NCI-H2227 (cell line): ENCODE results near the gene PPP1R14B.
A peak's percentile ranks its signal among the peaks of the same experiment; 100 is the strongest.

Experiments used
- DNase-seq: peaks from one replicate; lab custom pipeline; 2025; ENCODE audit not compliant: unreplicated experiment; lab: John Stamatoyannopoulos, UW

Gene PPP1R14B

GRCh38 chr11:64218628-64219353 lies 28.0 kb downstream of the PPP1R14B start:
- no peak for DNase-seq

- DNase-seq, result no peak
These were observed 29.9 kb downstream of the PPP1R14B start for GRCh38 chr11:64216879-64217278.

- DNase-seq, result no peak
These were observed 35.4 kb downstream of the PPP1R14B start for GRCh38 chr11:64211181-64211872.

- DNase-seq, result no peak
These were observed 36.3 kb downstream of the PPP1R14B start for GRCh38 chr11:64210301-64211020.

- DNase-seq, result no peak
These were observed 37.2 kb downstream of the PPP1R14B start for GRCh38 chr11:64209563-64209843.

- no peak for DNase-seq
These were observed 37.8 kb downstream of the PPP1R14B start for GRCh38 chr11:64208796-64209562.

- DNase-seq, result no peak
These were observed 38.5 kb downstream of the PPP1R14B start for GRCh38 chr11:64208086-64208795.

- DNase-seq, result no peak
These were observed 39.3 kb downstream of the PPP1R14B start for GRCh38 chr11:64207256-64208085.

GRCh38 chr11:64206457-64207255 lies 40.1 kb downstream of the PPP1R14B start, which contains the start of gene FERMT3:
TSS of gene FERMT3 (plus strand) at chr11:64206721. CDS start at chr11:64207365, 644 bp downstream.
- DNase-seq, result no peak

GRCh38 chr11:64204464-64204989 lies 42.2 kb downstream of the PPP1R14B start:
- peak; percentile 88 for DNase-seq

GRCh38 chr11:64204080-64204440 lies 42.7 kb downstream of the PPP1R14B start:
- DNase-seq, result no peak

GRCh38 chr11:64203421-64204079 lies 43.2 kb downstream of the PPP1R14B start:
- DNase-seq, result no peak

GRCh38 chr11:64202992-64203391 lies 43.8 kb downstream of the PPP1R14B start:
- no peak for DNase-seq

GRCh38 chr11:64201543-64201942 lies 45.2 kb downstream of the PPP1R14B start:
- no peak for DNase-seq

GRCh38 chr11:64198511-64198910 lies 48.2 kb downstream of the PPP1R14B start:
- no peak for DNase-seq

- DNase-seq, result no peak
These were observed 50.1 kb downstream of the PPP1R14B start for GRCh38 chr11:64196626-64197025.
